GM23338 (cell line): ENCODE data around the gene WDR75. TPM values are rescaled to one million over a fixed set of nuclear protein-coding genes. Genes with fewer than 3 reads are reported as not detected.

ENCODE experiments used
- ATAC-seq: fragments of 200-7000 bp; cut with Tn5 transposase; 3 replicates; pipeline ENCODE4 v1.9.1; 2020
- DNase-seq: peaks from one replicate; pipeline ENCODE4 v3.0.0-alpha.2; 2015; ENCODE audit warnings: low spot score
- H2AFZ ChIP-seq: fragments of 200-600 bp; sonication (generic); 2 replicates; pipeline ENCODE4 v1.8.0; 2016; ENCODE audit warnings: antibody characterized with exemption, mild to moderate bottlenecking, moderate library complexity
- H3F3A ChIP-seq: fragments of 200-600 bp; sonication (generic); replicated peaks from 2 replicates; pipeline ENCODE4 v1.8.0; 2017; ENCODE audit warnings: antibody characterized with exemption, mixed run types, low read depth
- H3K27ac ChIP-seq: fragments of 200-600 bp; sonication (generic); 2 replicates; pipeline ENCODE4 v1.6.1; 2016; ENCODE audit warnings: low read depth
- H3K27me3 ChIP-seq: fragments of 200-600 bp; sonication (generic); 2 replicates; pipeline ENCODE4 v1.8.0; 2016; ENCODE audit warnings: mild to moderate bottlenecking, mixed run types, moderate library complexity; ENCODE audit not compliant: insufficient read depth
- H3K36me3 ChIP-seq: fragments of 200-600 bp; sonication (generic); 2 replicates; pipeline ENCODE4 v1.8.0; 2016; ENCODE audit warnings: mild to moderate bottlenecking; ENCODE audit not compliant: insufficient read depth
- H3K4me1 ChIP-seq: fragments of 200-600 bp; sonication (generic); 2 replicates; pipeline ENCODE4 v1.8.0; 2016; ENCODE audit warnings: mild to moderate bottlenecking, moderate library complexity; ENCODE audit not compliant: insufficient read depth
- H3K4me2 ChIP-seq: fragments of 200-600 bp; sonication (generic); 2 replicates; pipeline ENCODE4 v1.7.1; 2017; ENCODE audit warnings: mixed run types
- H3K4me3 ChIP-seq: fragments of 200-600 bp; sonication (generic); 2 replicates; pipeline ENCODE4 v1.6.1; 2016; ENCODE audit warnings: mixed run types
- H3K79me2 ChIP-seq: fragments of 200-600 bp; sonication (generic); replicated peaks from 2 replicates; pipeline ENCODE4 v1.8.0; 2017; ENCODE audit warnings: mild to moderate bottlenecking; ENCODE audit not compliant: insufficient read depth
- H3K9me2 ChIP-seq: fragments of 200-600 bp; sonication (generic); 2 replicates; pipeline ENCODE4 v1.8.0; 2017; ENCODE audit not compliant: insufficient read depth
- H4K20me1 ChIP-seq: fragments of 200-600 bp; sonication (generic); replicated peaks from 2 replicates; pipeline ENCODE4 v1.8.0; 2017; ENCODE audit warnings: mild to moderate bottlenecking; ENCODE audit not compliant: insufficient read depth
- H3K27ac Mint-ChIP-seq: 2 replicates; pipeline ENCODE4 v1.8.0; 2020; ENCODE audit warnings: inconsistent platforms, mild to moderate bottlenecking, moderate library complexity, mixed read lengths
- H3K27me3 Mint-ChIP-seq: 3 replicates; pipeline ENCODE4 v1.8.0; 2022; ENCODE audit warnings: low read depth, mild to moderate bottlenecking, moderate library complexity, mixed read lengths, inconsistent platforms; ENCODE audit not compliant: insufficient read depth, poor library complexity
- H3K36me3 Mint-ChIP-seq: 3 replicates; pipeline ENCODE4 v1.8.0; 2021; ENCODE audit warnings: low read depth, mild to moderate bottlenecking, inconsistent platforms, moderate library complexity, mixed read lengths
- H3K4me1 Mint-ChIP-seq: 3 replicates; pipeline ENCODE4 v1.8.0; 2020; ENCODE audit warnings: mild to moderate bottlenecking, inconsistent platforms, mixed read lengths
- H3K4me3 Mint-ChIP-seq: 3 replicates; pipeline ENCODE4 v1.8.0; 2021; ENCODE audit warnings: moderate library complexity, mild to moderate bottlenecking, inconsistent platforms, mixed read lengths
- H3K9me3 Mint-ChIP-seq: 3 replicates; pipeline ENCODE4 v1.8.0; 2020; ENCODE audit warnings: moderate library complexity, mild to moderate bottlenecking, inconsistent platforms, mixed read lengths
- CREB1 ChIP-seq: fragments of 250-450 bp; sonication (Bioruptor Pico); IDR thresholded peaks from 2 replicates; pipeline ENCODE4 v1.5.0; 2020; ENCODE audit warnings: low read depth, mild to moderate bottlenecking, moderate library complexity
- CTCF ChIP-seq, 2 experiments: fragments of 200-600 bp in 1 of 2; sonication (generic) in 1 of 2; conservative IDR thresholded peaks; 2 replicates each; pipeline versions ENCODE4 v1.5.1 to v1.6.1; 2016 to 2017; ENCODE audit warnings: antibody characterized with exemption in 2 of 2, low read depth in 2 of 2, mild to moderate bottlenecking in 2 of 2, moderate library complexity in 1 of 2
- ETS1 ChIP-seq: IDR thresholded peaks from 2 replicates; pipeline ENCODE4 v1.6.1; 2016; ENCODE audit warnings: antibody characterized with exemption
- EZH2 ChIP-seq: fragments of 200-600 bp; sonication (generic); IDR thresholded peaks from one replicate; pipeline ENCODE4 v1.8.0; 2017; ENCODE audit warnings: antibody characterized with exemption, mild to moderate bottlenecking, low read depth; ENCODE audit not compliant: unreplicated experiment
- EZH2phosphoT487 ChIP-seq: fragments of 200-600 bp; sonication (generic); IDR thresholded peaks from one replicate; pipeline ENCODE4 v1.8.1; 2018; ENCODE audit warnings: antibody characterized with exemption; ENCODE audit not compliant: unreplicated experiment
- JUNB ChIP-seq: IDR thresholded peaks from one replicate; pipeline ENCODE4 v1.6.1; 2016; ENCODE audit warnings: antibody characterized with exemption; ENCODE audit not compliant: unreplicated experiment
- POLR2AphosphoS5 ChIP-seq: IDR thresholded peaks from 2 replicates; pipeline ENCODE4 v1.6.1; 2016; ENCODE audit warnings: antibody characterized with exemption, low read depth
- REST ChIP-seq: IDR thresholded peaks from one replicate; pipeline ENCODE4 v1.6.1; 2018; ENCODE audit warnings: antibody characterized with exemption; ENCODE audit not compliant: unreplicated experiment
- ZNF114 ChIP-seq: fragments of 250-450 bp; sonication (Bioruptor Pico); IDR thresholded peaks from 2 replicates; pipeline ENCODE4 v1.5.0; 2020; ENCODE audit warnings: mild to moderate bottlenecking, moderate library complexity
- ZNF331 ChIP-seq: fragments of 250-450 bp; sonication (Bioruptor Pico); IDR thresholded peaks from 2 replicates; pipeline ENCODE4 v1.5.0; 2020; ENCODE audit warnings: low read depth, mild to moderate bottlenecking, moderate library complexity
- polyA plus RNA-seq: library from polyadenylated mRNA; unstranded; fragments of >200 nt; fragmentation: Nextera tagmentation; extraction: Ambion mirVana; gene quantifications from 2 replicates; pipeline ENCODE4 v1.2.1, GENCODE V29; 2016
- total RNA-seq: library from RNA; depleted of rRNA; stranded (reverse); fragments of >200 nt; shearing (Covaris generic); gene quantifications from 2 replicates; pipeline ENCODE4 v1.2.3, GENCODE V29; 2014

WDR75 gene
- total and polyA plus RNA-seq, 2 experiments from 2014 or later, result 57.2 to 80.9 TPM

GRCh38 chr2:189413249-189413648, 28.0 kb upstream of the WDR75 start:
- H3K4me2 ChIP-seq, result no peak overlapping the region
- H3K4me3 ChIP-seq, result no peak overlapping the region
- H3K9me2 ChIP-seq, result no peaks in the 10 kb centered on the region
- Mint-ChIP-seq H3K9me3 (no peaks in the 10 kb centered on the region), H3K4me3 (no peak overlapping the region), H3K27ac (no peak overlapping the region), H3K36me3 (no peaks in the 10 kb centered on the region), H3K4me1 (no peaks in the 10 kb centered on the region; the same call in 2 of the 3 replicates), H3K27me3 (no peaks in the 10 kb centered on the region)
- H3F3A ChIP-seq, result no peaks in the 10 kb centered on the region
- DNase-seq, result no peak
- H3K4me1 ChIP-seq, result no peaks in the 10 kb centered on the region
- H3K36me3 ChIP-seq, result no peaks in the 10 kb centered on the region
- no peak overlapping the region for H2AFZ ChIP-seq
- no peaks in the 10 kb centered on the region for H4K20me1 ChIP-seq
- H3K27me3 ChIP-seq, result no peaks in the 10 kb centered on the region
- no peaks in the 10 kb centered on the region for H3K79me2 ChIP-seq
- H3K27ac ChIP-seq, result no peak overlapping the region
- TF ChIP-seq JUNB (no peak), CREB1 (no peak), EZH2phosphoT487 (no peak), POLR2AphosphoS5 (no peak), ETS1 (no peak)
- ATAC-seq, result no peak

GRCh38 chr2:189421644-189422043, 19.6 kb upstream of the WDR75 start:
- DNase-seq, result no peak
- H3F3A ChIP-seq, result no peaks in the 10 kb centered on the region
- Mint-ChIP-seq H3K36me3 (peaks cover 1% of the 10 kb centered on the region; the same call in 1 of the 3 replicates), H3K4me3 (no peak overlapping the region), H3K27me3 (no peaks in the 10 kb centered on the region), H3K4me1 (peaks cover 9% of the 10 kb centered on the region; the same call in 2 of the 3 replicates), H3K9me3 (peaks cover 2% of the 10 kb centered on the region; the same call in 2 of the 3 replicates), H3K27ac (no peak overlapping the region)
- H3K27me3 ChIP-seq, result no peaks in the 10 kb centered on the region
- no peak for ATAC-seq
- H3K4me3 ChIP-seq, result no peak overlapping the region
- no peak overlapping the region for H3K4me2 ChIP-seq
- H3K9me2 ChIP-seq, result no peaks in the 10 kb centered on the region
- no peaks in the 10 kb centered on the region for H3K36me3 ChIP-seq
- no peak overlapping the region for H2AFZ ChIP-seq
- H4K20me1 ChIP-seq, result no peaks in the 10 kb centered on the region
- no peak overlapping the region for H3K27ac ChIP-seq
- H3K79me2 ChIP-seq, result no peaks in the 10 kb centered on the region
- H3K4me1 ChIP-seq, result peaks cover 9% of the 10 kb centered on the region
- TF ChIP-seq EZH2phosphoT487 (no peak), EZH2 (no peak), JUNB (no peak), ZNF331 (no peak), ZNF114 (CRISPR knock-in tag) (no peak), REST (no peak), CTCF (conservative IDR thresholded peaks at IDR 0.05; ENCODE audit: low read depth in 2 of 2) (no peak)
